Loucy (cell line): ENCODE measurements around the gene NOS1.
"Not testable (repeated sequence)": the region's sequence is repeated elsewhere in the genome, so short reads cannot be mapped to it uniquely, and the experiment has no call there.

Experiments used
- H2AFZ ChIP-seq: fragments of 200-600 bp; sonication (generic); 2 replicates; pipeline ENCODE4 v1.6.0; 2016; ENCODE audit warnings: antibody characterized with exemption, mild to moderate bottlenecking, low read length, moderate library complexity
- H3F3A ChIP-seq: fragments of 200-600 bp; 2 replicates; pipeline ENCODE4 v1.6.0; 2016; ENCODE audit warnings: antibody characterized with exemption, low read depth, mild to moderate bottlenecking
- H3K27me3 ChIP-seq: fragments of 200-600 bp; sonication (generic); 2 replicates; pipeline ENCODE4 v1.6.1; 2014; ENCODE audit warnings: low read length, mild to moderate bottlenecking; ENCODE audit not compliant: insufficient read depth, poor library complexity, severe bottlenecking
- H3K36me3 ChIP-seq: fragments of 200-600 bp; sonication (generic); 2 replicates; pipeline ENCODE4 v1.6.1; 2016; ENCODE audit warnings: low read length; ENCODE audit not compliant: insufficient read depth
- H3K4me1 ChIP-seq: fragments of 200-600 bp; sonication (generic); 2 replicates; pipeline ENCODE4 v1.5.1; 2014; ENCODE audit warnings: low read length, mild to moderate bottlenecking; ENCODE audit not compliant: insufficient read depth, poor library complexity, severe bottlenecking
- H3K4me2 ChIP-seq: fragments of 200-600 bp; sonication (generic); 2 replicates; pipeline ENCODE4 v1.6.0; 2014; ENCODE audit warnings: antibody characterized with exemption, low read length, low read depth, mild to moderate bottlenecking; ENCODE audit not compliant: poor library complexity, severe bottlenecking
- H3K4me3 ChIP-seq: fragments of 200-600 bp; sonication (generic); 2 replicates; pipeline ENCODE4 v1.5.1; 2014; ENCODE audit warnings: low read length, mild to moderate bottlenecking, mixed read lengths; ENCODE audit not compliant: poor library complexity, severe bottlenecking
- H3K79me2 ChIP-seq: fragments of 200-600 bp; sonication (generic); 2 replicates; pipeline ENCODE4 v1.6.1; 2014; ENCODE audit warnings: low read length; ENCODE audit not compliant: insufficient read depth
- H3K9ac ChIP-seq: fragments of 200-600 bp; sonication (generic); 2 replicates; pipeline ENCODE4 v1.6.0; 2014; ENCODE audit warnings: mild to moderate bottlenecking, low read depth, low read length, moderate library complexity; ENCODE audit not compliant: poor library complexity, severe bottlenecking
- H3K9me2 ChIP-seq: fragments of 200-600 bp; sonication (generic); replicated peaks from 2 replicates; pipeline ENCODE4 v1.6.1; 2016; ENCODE audit warnings: low read depth, low read length, mixed read lengths
- H3K9me3 ChIP-seq: fragments of 200-600 bp; sonication (generic); 2 replicates; pipeline ENCODE4 v1.6.1; 2014; ENCODE audit warnings: mild to moderate bottlenecking, antibody characterized with exemption, low read length, low read depth; ENCODE audit not compliant: insufficient read depth
- H4K20me1 ChIP-seq: fragments of 200-600 bp; sonication (generic); 2 replicates; pipeline ENCODE4 v1.6.0; 2014; ENCODE audit warnings: antibody characterized with exemption, low read length, mild to moderate bottlenecking; ENCODE audit not compliant: insufficient read depth, poor library complexity, severe bottlenecking
- CTCF ChIP-seq: fragments of 200-600 bp; sonication (generic); conservative IDR thresholded peaks from 2 replicates; pipeline ENCODE4 v1.5.1; 2014; ENCODE audit warnings: mild to moderate bottlenecking, antibody characterized with exemption, low read length
- EZH2phosphoT487 ChIP-seq: fragments of 200-600 bp; IDR thresholded peaks from 2 replicates; pipeline ENCODE4 v1.6.1; 2018; ENCODE audit warnings: antibody characterized with exemption, mild to moderate bottlenecking, moderate library complexity, borderline replicate concordance

NOS1 gene

GRCh38 chr12:117193903-117194302 is 167.5 kb downstream of the NOS1 start:
- no peak overlapping the region for H3K9ac ChIP-seq
- H3K9me2 ChIP-seq: no peaks in the 10 kb centered on the region
- H3K4me1 ChIP-seq: peaks cover 7% of the 10 kb centered on the region
- TF ChIP-seq CTCF (no peak), EZH2phosphoT487 (no peak)
- H3K9me3 ChIP-seq: no peaks in the 10 kb centered on the region
- H3F3A ChIP-seq: no peaks in the 10 kb centered on the region
- H3K79me2 ChIP-seq: peaks cover 14% of the 10 kb centered on the region
- H4K20me1 ChIP-seq: peaks cover 8% of the 10 kb centered on the region
- no peaks in the 10 kb centered on the region for H3K36me3 ChIP-seq
- H3K27me3 ChIP-seq: no peaks in the 10 kb centered on the region
- no peak overlapping the region for H3K4me3 ChIP-seq
- H3K4me2 ChIP-seq: no peak overlapping the region
- H2AFZ ChIP-seq: no peak overlapping the region

GRCh38 chr12:117192581-117192980 is 168.8 kb downstream of the NOS1 start:
- not testable (repeated sequence) for H3K36me3 ChIP-seq, H3K4me2 ChIP-seq, H3K9me3 ChIP-seq, H3K9ac ChIP-seq, H3F3A ChIP-seq, H2AFZ ChIP-seq, H3K27me3 ChIP-seq, H3K4me3 ChIP-seq, H3K9me2 ChIP-seq
- Histone ChIP-seq H3K79me2 (peaks cover 27% of the 10 kb centered on the region), H3K4me1 (peaks cover 19% of the 10 kb centered on the region), H4K20me1 (peaks cover 18% of the 10 kb centered on the region)

- no peak overlapping the region for H3K4me2 ChIP-seq
- no peak overlapping the region for H3K4me3 ChIP-seq
- H2AFZ ChIP-seq: no peak overlapping the region
- H3K9ac ChIP-seq: no peak overlapping the region
- H3K9me2 ChIP-seq: no peaks in the 10 kb centered on the region
- no peaks in the 10 kb centered on the region for H3K27me3 ChIP-seq
- no peaks in the 10 kb centered on the region for H3K9me3 ChIP-seq
- H3K4me1 ChIP-seq: peaks cover 21% of the 10 kb centered on the region
- H3K36me3 ChIP-seq: no peaks in the 10 kb centered on the region
- no peak for TF ChIP-seq EZH2phosphoT487
- TF ChIP-seq CTCF: no peak
- peaks cover 30% of the 10 kb centered on the region for H3K79me2 ChIP-seq
- H4K20me1 ChIP-seq: peaks cover 20% of the 10 kb centered on the region
- H3F3A ChIP-seq: no peaks in the 10 kb centered on the region
Observed at GRCh38 chr12:117192057-117192456, 169.4 kb downstream of the NOS1 start.

- H3K79me2 ChIP-seq: peaks cover 41% of the 10 kb centered on the region
- H2AFZ ChIP-seq: peak within 1 kb of the TSS; percentile 97
Observed at GRCh38 chr12:117190210-117190781, 171.1 kb downstream of the NOS1 start, which contains the start of gene FBXO21. Gene FBXO21, minus strand, starts transcription at chr12:117190470. Its CDS starts 14 bp downstream, at chr12:117190456.

More at GRCh38 chr12:117190210-117190781, 171.1 kb downstream of the NOS1 start, which contains the start of gene FBXO21:
- TF ChIP-seq CTCF (no peak), EZH2phosphoT487 (no peak)
- Histone ChIP-seq H3K9me2 (no peaks in the 10 kb centered on the region), H3K36me3 (peaks cover 7% of the 10 kb centered on the region; the same call in 1 of the 2 replicates), H4K20me1 (peaks cover 20% of the 10 kb centered on the region), H3K4me1 (peaks cover 27% of the 10 kb centered on the region), H3K4me3 (peak within 1 kb of the TSS; percentile 87), H3F3A (no peaks in the 10 kb centered on the region), H3K27me3 (no peaks in the 10 kb centered on the region), H3K9ac (peak within 1 kb of the TSS; percentile 77), H3K9me3 (no peaks in the 10 kb centered on the region), H3K4me2 (peak within 1 kb of the TSS; percentile 89)
